GM10248 (cell line): Measurements from ENCODE around the gene PNMT.

Experiments used
- CTCF ChIA-PET: fragments of 300-600 bp; sonication (Branson Sonifier 250); formaldehyde crosslinking; extraction: SDS; loops from one replicate; lab custom pipeline; 2021; ENCODE audit warnings: antibody characterized with exemption; lab: Yijun Ruan, JAX
- POLR2A ChIA-PET: fragments of 350-650 bp; sonication (Branson Sonifier 250); formaldehyde crosslinking; extraction: SDS; loops from one replicate; lab custom pipeline; 2020; ENCODE audit warnings: antibody characterized with exemption; lab: Yijun Ruan, JAX
- DNase-seq: peaks from one replicate; pipeline ENCODE4 v3.0.0; 2012; ENCODE audit errors: extremely low spot score
- CTCF ChIP-seq: IDR thresholded peaks from 2 replicates; pipeline ENCODE4 v1.5.1; 2012; ENCODE audit warnings: mild to moderate bottlenecking, low read depth; ENCODE audit errors: extremely low read depth, missing control alignments, control extremely low read depth

Gene PNMT

GRCh38 chr17:39650121-39650579, 18.1 kb upstream of the PNMT start:
- ChIA-PET CTCF (interaction anchor here (1.7 to 10.5 kb wide), 5 partner anchors 10 to 105 kb away, joined by 4 to 180 read pairs (median 60); partner anchors contain the start of genes PNMT, PPP1R1B and TCAP), POLR2A (interaction anchor here (0.6 kb wide), 1 partner anchor 165 kb away, joined by 5 read pairs; no protein-coding TSS in a partner anchor)
- DNase-seq, result no peak
- no peak for TF ChIP-seq CTCF

DNA sequence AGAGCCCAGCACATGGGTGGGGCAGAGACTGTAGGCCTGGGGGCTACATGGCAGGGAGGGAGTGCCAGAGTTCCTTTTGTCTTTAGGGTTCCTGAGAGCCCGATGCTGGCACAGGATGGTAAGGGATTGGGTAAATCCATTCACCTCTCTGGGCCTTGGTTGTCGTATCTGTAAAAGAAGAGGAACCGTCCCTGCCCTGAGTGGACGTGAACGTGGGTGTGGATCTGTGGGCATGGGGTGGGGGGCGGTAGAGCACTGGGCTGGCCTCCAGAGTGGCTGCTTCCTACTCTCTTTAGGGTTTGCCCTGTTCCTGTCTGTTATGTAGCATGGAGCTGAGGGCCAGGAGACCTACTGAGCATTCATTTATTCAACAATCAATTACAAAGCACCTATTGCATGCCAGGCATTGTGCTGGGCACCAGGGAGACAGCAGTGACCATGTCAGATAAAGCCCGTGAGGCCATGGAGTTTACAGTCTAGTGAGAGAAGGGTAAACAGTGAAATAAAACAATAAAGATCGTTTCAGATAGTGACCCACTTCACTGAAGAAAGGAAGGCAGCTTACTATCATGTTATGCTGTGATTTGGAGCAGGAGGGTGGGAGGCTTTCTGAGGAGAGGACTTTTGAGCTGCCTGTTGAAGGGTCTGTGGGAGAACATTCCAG, 16.2 kb upstream of the PNMT start:
- TF ChIP-seq CTCF, result no peak
- ChIA-PET POLR2A (no interaction called here), CTCF (interaction anchor here (1.0 to 10.5 kb wide), 10 partner anchors 11 to 104 kb away, joined by 3 to 180 read pairs (median 26); partner anchors contain the start of genes MIEN1, PNMT, PPP1R1B and STARD3)
- no peak for DNase-seq

GRCh38 chr17:39652587-39653315, 15.5 kb upstream of the PNMT start:
- ChIA-PET POLR2A (no interaction called here), CTCF (interaction anchor here (1.0 to 10.5 kb wide), 11 partner anchors 11 to 105 kb away, joined by 3 to 180 read pairs (median 22); partner anchors contain the start of genes MIEN1, PNMT, PPP1R1B and STARD3)
- TF ChIP-seq CTCF, result no peak
- no peak for DNase-seq

DNA sequence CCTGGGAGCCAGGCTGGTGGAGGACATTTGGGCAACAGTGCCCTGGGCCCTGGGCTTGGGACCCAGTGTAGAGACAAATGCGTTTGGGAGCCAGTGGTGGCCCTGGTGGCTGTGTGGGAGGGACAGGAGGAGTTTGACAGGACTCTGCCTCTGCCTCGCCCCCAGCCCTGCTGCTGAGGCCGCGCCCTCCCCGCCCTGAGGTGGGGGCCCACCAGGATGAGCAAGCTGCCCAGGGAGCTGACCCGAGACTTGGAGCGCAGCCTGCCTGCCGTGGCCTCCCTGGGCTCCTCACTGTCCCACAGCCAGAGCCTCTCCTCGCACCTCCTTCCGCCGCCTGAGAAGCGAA, 15.0 kb upstream of the PNMT start:
- ChIA-PET POLR2A (no interaction called here), CTCF (interaction anchor here (1.0 to 10.5 kb wide), 24 partner anchors 8 to 374 kb away, joined by 3 to 180 read pairs (median 6); partner anchors contain the start of genes MIEN1, PGAP3, PNMT and PPP1R1B)
- no peak for TF ChIP-seq CTCF
- no peak for DNase-seq

GRCh38 chr17:39653662-39654331, 14.5 kb upstream of the PNMT start:
- peak; percentile 77 for TF ChIP-seq CTCF
- ChIA-PET POLR2A (no interaction called here), CTCF (interaction anchor here (0.6 to 10.5 kb wide), 25 partner anchors 9 to 374 kb away, joined by 3 to 180 read pairs (median 6); partner anchors contain the start of genes MIEN1, PGAP3, PNMT and PPP1R1B)
- peak; percentile 91 for DNase-seq

DNA sequence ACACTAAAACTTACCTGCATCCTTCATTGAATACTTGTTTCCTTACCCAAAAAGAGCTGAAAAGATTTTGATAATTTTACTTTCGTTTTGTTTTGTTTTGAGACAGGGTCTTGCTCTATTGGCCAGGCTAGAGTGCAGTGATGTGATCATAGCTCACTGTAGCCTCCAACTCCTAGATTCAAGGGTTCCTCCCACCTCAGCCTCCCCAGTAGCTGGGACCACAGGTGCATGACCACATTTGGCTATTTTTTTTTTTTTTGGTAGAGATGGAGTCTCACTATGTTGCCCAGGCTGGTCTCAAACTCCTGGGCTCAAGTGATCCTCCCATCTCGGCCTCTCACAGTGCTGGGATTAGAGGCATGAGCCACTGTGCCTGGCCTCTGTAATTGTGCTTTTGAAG, 13.1 kb upstream of the PNMT start:
- ChIA-PET CTCF (interaction anchor here (0.8 to 10.5 kb wide), 18 partner anchors 10 to 373 kb away, joined by 3 to 180 read pairs (median 10); partner anchors contain the start of genes MIEN1, PGAP3, PNMT and PPP1R1B), POLR2A (no interaction called here)
- DNase-seq, result no peak
- TF ChIP-seq CTCF, result no peak
